H1 (cell line): Measurements from ENCODE around the gene TNIK. TPM values are rescaled to one million over a fixed set of nuclear protein-coding genes. Genes with fewer than 3 reads are reported as not detected.

Experiments
- BCL11A ChIP-seq, 2 experiments: IDR thresholded peaks; one replicate each; pipeline ENCODE4 v1.6.1; 2011; ENCODE audit warnings: low read depth in 2 of 2, low read length in 2 of 2, mild to moderate bottlenecking in 2 of 2
- FOSL1 ChIP-seq: IDR thresholded peaks from 2 replicates; pipeline ENCODE4 v1.6.1; 2011; ENCODE audit warnings: mild to moderate bottlenecking, low read depth, low read length, moderate library complexity; ENCODE audit not compliant: insufficient read depth
- JUN ChIP-seq: IDR thresholded peaks from 2 replicates; pipeline ENCODE4 v1.6.1; 2011; ENCODE audit warnings: low read depth, mild to moderate bottlenecking, improper control_type of control experiment, low read length
- MAFK ChIP-seq: IDR thresholded peaks from 2 replicates; pipeline ENCODE4 v1.6.1; 2012; ENCODE audit warnings: low read depth, mild to moderate bottlenecking, improper control_type of control experiment, low read length
- MAX ChIP-seq: IDR thresholded peaks from 2 replicates; pipeline ENCODE4 v1.6.1; 2012; ENCODE audit warnings: inconsistent platforms
- TAF1 ChIP-seq: IDR thresholded peaks from 2 replicates; pipeline ENCODE4 v1.6.1; 2011; ENCODE audit warnings: mild to moderate bottlenecking, low read depth, low read length
- polyA plus RNA-seq, 7 experiments: library from polyadenylated mRNA; depleted of rRNA in 3 of 7; stranded (reverse) in 5 of 7; unstranded in 2 of 7; fragments of >200 nt in 5 of 7; fragments of 200-250 nt in 2 of 7; gene quantifications; 1 replicate in 5 of 7; 2 replicates in 1 of 7; 4 replicates in 1 of 7; pipeline versions ENCODE4 v1.2.1 to v1.2.3, GENCODE V29; 2011 to 2013; ENCODE audit warnings: missing spikeins in 2 of 7, mixed read lengths in 2 of 7
- total RNA-seq: library from RNA; stranded (reverse); fragmentation: NEBNext Ultra II Directional; extraction: Animal tissue kit (Norgen Biotek cat#: 25700); gene quantifications from 2 replicates; pipeline ENCODE4 v1.2.1, GENCODE V29; 2021

Gene TNIK
- total and polyA plus RNA-seq, 2 of the 8 experiments (the other 6 are each of a cell fraction or from before 2014, with no cell fraction given) = 7.4 to 42.0 TPM

GRCh38 chr3:171315919-171316318 lies 144.3 kb downstream of the TNIK start (continued):
- TF ChIP-seq MAX (no peak), BCL11A (IDR thresholded peaks at IDR 0.05; ENCODE audit: low read depth in 2 of 2, low read length in 2 of 2) (no peak), MAFK (no peak), JUN (no peak), FOSL1 (no peak), TAF1 (no peak)
